Lower lobe of right lung (tissue), 2 donors: Measurements from ENCODE around the gene STK17A. TPM values are rescaled to one million over a fixed set of nuclear protein-coding genes. Genes with fewer than 3 reads are reported as not detected.

Experiments used
- ATAC-seq, 2 donors: fragments of 200-7000 bp; cut with Tn5 transposase; one replicate each; pipeline ENCODE4 v1.9.1; 2020 to 2022; ENCODE audit warnings: mild to moderate bottlenecking in 2 of 2, moderate library complexity in 2 of 2
- DNase-seq: peaks from one replicate; pipeline ENCODE4 v3.0.0-alpha.2; 2020
- H3K27ac ChIP-seq: fragments of 200-600 bp; one replicate; pipeline ENCODE4 v1.8.0; 2022
- H3K27me3 ChIP-seq: fragments of 200-600 bp; one replicate; pipeline ENCODE4 v1.8.0; 2022; ENCODE audit warnings: low read depth
- H3K36me3 ChIP-seq: fragments of 200-600 bp; one replicate; pipeline ENCODE4 v1.8.0; 2022; ENCODE audit warnings: mild to moderate bottlenecking
- H3K4me1 ChIP-seq: fragments of 200-600 bp; one replicate; pipeline ENCODE4 v1.8.0; 2022
- H3K4me3 ChIP-seq: fragments of 200-600 bp; one replicate; pipeline ENCODE4 v1.8.0; 2022; ENCODE audit warnings: mild to moderate bottlenecking
- H3K9me3 ChIP-seq: fragments of 200-600 bp; one replicate; pipeline ENCODE4 v1.8.0; 2022
- CTCF ChIP-seq: fragments of 200-600 bp; IDR thresholded peaks from one replicate; pipeline ENCODE4 v1.8.0; 2022; ENCODE audit warnings: antibody characterized with exemption, mild to moderate bottlenecking
- intact Hi-C: fragments of 100-400 bp; cut with DNase I; formaldehyde crosslinking; loops from one replicate; pipeline ENCODE4 v1.11.0; 2022
- total RNA-seq: library from RNA; stranded (reverse); fragmentation: NEBNext Ultra II Directional; extraction: Animal tissue kit (Norgen Biotek cat#: 25700); gene quantifications from one replicate; pipeline ENCODE4 v1.2.1, GENCODE V29; 2021
- donor health status: DM: no; HTN: yes; CAD: no; lungs with severe emphysema.

The STK17A gene
- total RNA-seq, 1 donor from 2014 or later = 27.1 TPM

GRCh38 chr7:43559171-43559945, 23.6 kb upstream of the STK17A start:
- H3K9me3 ChIP-seq = no peaks in the 10 kb centered on the region
- ATAC-seq (no peak), DNase-seq (no peak)
- H3K4me3 ChIP-seq = no peak overlapping the region
- H3K27me3 ChIP-seq = no peaks in the 10 kb centered on the region
- TF ChIP-seq CTCF = no peak
- no peaks in the 10 kb centered on the region for H3K36me3 ChIP-seq
- no peaks in the 10 kb centered on the region for H3K4me1 ChIP-seq
- intact Hi-C loops = no loop called here
- H3K27ac ChIP-seq = no peak overlapping the region

- ATAC-seq (no peak), DNase-seq (no peak)
- Histone ChIP-seq H3K27ac (no peak overlapping the region), H3K4me3 (no peak overlapping the region), H3K27me3 (no peaks in the 10 kb centered on the region), H3K9me3 (no peaks in the 10 kb centered on the region), H3K4me1 (no peaks in the 10 kb centered on the region), H3K36me3 (no peaks in the 10 kb centered on the region)
- TF ChIP-seq CTCF = no peak
- intact Hi-C loops = no loop called here
Observed at GRCh38 chr7:43559946-43560335, 23.0 kb upstream of the STK17A start.

- intact Hi-C loops = no loop called here
- no peaks in the 10 kb centered on the region for H3K36me3 ChIP-seq
- no peak for ATAC-seq
- no peaks in the 10 kb centered on the region for H3K4me1 ChIP-seq
- no peak overlapping the region for H3K4me3 ChIP-seq
- no peak for DNase-seq
- no peak for TF ChIP-seq CTCF
- no peak overlapping the region for H3K27ac ChIP-seq
- H3K9me3 ChIP-seq = no peaks in the 10 kb centered on the region
- no peaks in the 10 kb centered on the region for H3K27me3 ChIP-seq
Observed at GRCh38 chr7:43560742-43561330, 22.1 kb upstream of the STK17A start.

- Histone ChIP-seq H3K27ac (no peak overlapping the region), H3K4me3 (no peak overlapping the region), H3K27me3 (no peaks in the 10 kb centered on the region), H3K4me1 (no peaks in the 10 kb centered on the region), H3K36me3 (no peaks in the 10 kb centered on the region), H3K9me3 (no peaks in the 10 kb centered on the region)
- intact Hi-C loops = no loop called here
- no peak for DNase-seq
- ATAC-seq = no peak
- no peak for TF ChIP-seq CTCF
Observed at GRCh38 chr7:43562383-43562782, 20.5 kb upstream of the STK17A start.

- DNase-seq = no peak
- H3K36me3 ChIP-seq = no peaks in the 10 kb centered on the region
- no peak overlapping the region for H3K4me3 ChIP-seq
- no peaks in the 10 kb centered on the region for H3K27me3 ChIP-seq
- H3K9me3 ChIP-seq = no peaks in the 10 kb centered on the region
- ATAC-seq = no peak
- H3K4me1 ChIP-seq = no peaks in the 10 kb centered on the region
- intact Hi-C loops = no loop called here
- no peak overlapping the region for H3K27ac ChIP-seq
- no peak for TF ChIP-seq CTCF
Observed at GRCh38 chr7:43565786-43566185, 17.1 kb upstream of the STK17A start.
